ENCODE results near the gene RPL10. TPM values are rescaled to one million over a fixed set of nuclear protein-coding genes. Genes with fewer than 3 reads are reported as not detected.
A peak's percentile ranks its signal among the peaks of the same experiment; 100 is the strongest.
"Not testable (repeated sequence)": the region's sequence is repeated elsewhere in the genome, so short reads cannot be mapped to it uniquely, and the experiment has no call there.

RPL10 gene
- total RNA-seq, 2 donors from 2014 or later: 1,953 to 2,194 TPM

DNA sequence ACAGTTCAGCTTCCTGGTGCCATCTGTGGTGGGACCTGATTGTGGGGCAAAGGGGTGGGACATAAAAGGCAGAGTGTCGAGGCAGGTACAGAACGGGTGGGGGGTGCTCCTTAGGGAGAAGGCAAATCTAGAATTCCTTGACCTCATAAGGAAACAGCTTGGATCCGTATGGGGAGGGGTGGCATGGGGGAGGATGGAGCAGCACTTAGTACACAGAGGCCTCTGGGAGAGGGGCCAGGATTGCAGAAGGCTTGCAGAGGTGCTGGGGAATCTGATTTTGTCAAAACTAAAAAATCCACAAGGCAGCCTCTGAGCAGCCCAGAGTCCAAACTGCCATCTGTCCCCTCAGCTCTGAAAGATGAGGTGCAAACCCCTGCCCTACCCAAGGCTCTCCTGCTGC is 21.4 kb upstream of the RPL10 start:
- Mint-ChIP-seq H3K36me3 (no peaks in the 10 kb centered on the region), H3K9me3 (no peaks in the 10 kb centered on the region), H3K4me3 (no peak overlapping the region), H3K27ac (peak overlapping the region; percentile 45 to 58), H3K4me1 (ENCODE audit: low read depth in 2 of 2) (peaks cover 10 to 23% of the 10 kb centered on the region in 2 donors), H3K27me3 (no peaks in the 10 kb centered on the region)
- no peak for DNase-seq (ENCODE audit: low spot score)
- no peak for ATAC-seq

DNA sequence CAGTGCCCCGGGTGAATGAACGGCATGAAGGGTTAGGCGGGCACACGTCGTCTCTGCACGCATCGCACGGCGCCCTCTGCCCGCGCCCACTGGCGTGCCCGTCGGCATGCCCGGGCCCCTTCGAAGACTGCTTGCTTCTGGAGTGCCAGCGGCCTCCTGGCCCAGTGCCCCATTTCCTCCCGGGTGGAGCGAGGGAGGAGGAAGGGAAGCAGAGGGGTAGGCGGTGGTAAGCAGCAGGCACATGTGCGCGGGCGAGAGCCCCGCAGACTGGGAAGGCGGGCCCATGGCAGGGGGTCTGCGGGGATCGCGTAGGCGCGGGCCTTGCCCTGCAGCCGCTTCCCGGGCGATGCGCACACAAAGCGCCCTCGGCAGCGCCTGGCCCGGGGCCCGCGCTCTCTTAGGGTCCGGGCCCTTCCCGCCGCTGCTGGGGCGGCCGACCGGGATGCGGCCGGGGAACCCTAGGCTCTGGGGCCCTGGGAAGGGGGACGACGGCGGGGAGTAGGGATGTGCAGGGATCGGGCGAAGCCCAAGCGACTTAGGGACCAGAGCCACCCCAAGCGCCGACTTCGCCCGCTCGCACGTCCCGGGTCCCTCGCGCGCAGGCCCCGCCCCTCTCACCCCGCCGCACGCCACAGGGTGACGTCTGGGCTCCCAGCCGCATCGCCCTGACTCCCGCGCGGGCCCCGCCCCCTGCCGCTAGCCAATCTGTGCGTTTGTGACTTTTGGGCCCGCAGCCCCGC is 19.9 kb upstream of the RPL10 start:
- Mint-ChIP-seq H3K27me3 (no peaks in the 10 kb centered on the region), H3K27ac (peak overlapping the region in 1 of 2 donors; percentile 79), H3K4me3 (peak overlapping the region; percentile 83), H3K36me3 (no peaks in the 10 kb centered on the region), H3K4me1 (ENCODE audit: low read depth in 2 of 2) (peaks cover 5 to 19% of the 10 kb centered on the region in 2 donors), H3K9me3 (no peaks in the 10 kb centered on the region)
- ATAC-seq (peak in 1 of 2 donors; percentile 0), DNase-seq (ENCODE audit: low spot score) (no peak)

DNA sequence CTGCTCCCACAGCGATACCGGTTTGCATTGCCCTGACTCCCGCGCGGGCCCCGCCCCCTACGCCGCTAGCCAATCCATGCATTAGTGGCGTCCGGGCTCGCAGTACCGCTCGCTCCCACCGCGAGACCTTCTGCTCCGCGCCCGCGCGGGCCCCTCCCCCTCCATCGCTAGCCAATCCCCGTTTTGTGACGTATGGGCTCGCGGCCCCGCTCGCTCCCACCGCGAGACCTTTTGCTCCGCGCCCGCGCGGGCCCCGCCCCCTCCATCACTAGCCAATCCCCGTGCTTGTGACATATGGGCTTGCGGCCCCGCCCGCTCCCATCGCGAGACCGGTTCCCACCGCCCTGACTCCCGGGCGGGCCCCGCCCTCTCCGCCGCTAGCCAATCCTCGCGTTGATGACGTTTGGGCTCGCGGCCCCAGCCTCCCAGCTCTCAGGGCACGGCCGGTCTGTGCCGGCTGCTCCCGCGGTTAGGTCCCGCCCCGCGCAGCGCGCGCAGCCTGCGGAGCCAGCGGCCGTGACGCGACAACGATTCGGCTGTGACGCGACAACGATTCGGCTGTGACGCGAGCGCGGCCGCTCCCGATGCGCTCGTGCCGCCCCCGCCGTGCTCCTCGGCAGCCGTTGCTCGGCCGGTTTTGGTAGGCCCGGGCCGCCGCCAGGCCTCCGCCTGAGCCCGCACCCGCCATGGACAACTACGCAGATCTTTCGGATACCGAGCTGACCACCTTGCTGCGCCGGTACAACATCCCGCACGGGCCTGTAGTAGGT is 19.2 kb upstream of the RPL10 start, which contains the start of gene EMD:
Gene EMD, plus strand, starts transcription at position 497 of the 770 bp plus-strand sequence. Its CDS starts 190 bp downstream, at position 687.
- peak within 1 kb of the TSS; percentile 79 to 86 for H3K27ac Mint-ChIP-seq
- H3K4me3 Mint-ChIP-seq: peak within 1 kb of the TSS; percentile 83
- H3K27me3 Mint-ChIP-seq: no peaks in the 10 kb centered on the region
- peaks cover 5 to 23% of the 10 kb centered on the region in 2 donors for H3K4me1 Mint-ChIP-seq (ENCODE audit: low read depth in 2 of 2)
- peak; percentile 91 to 92 for ATAC-seq
- no peaks in the 10 kb centered on the region for H3K9me3 Mint-ChIP-seq
- DNase-seq (ENCODE audit: low spot score): peak; percentile 98
- no peaks in the 10 kb centered on the region for H3K36me3 Mint-ChIP-seq

DNA sequence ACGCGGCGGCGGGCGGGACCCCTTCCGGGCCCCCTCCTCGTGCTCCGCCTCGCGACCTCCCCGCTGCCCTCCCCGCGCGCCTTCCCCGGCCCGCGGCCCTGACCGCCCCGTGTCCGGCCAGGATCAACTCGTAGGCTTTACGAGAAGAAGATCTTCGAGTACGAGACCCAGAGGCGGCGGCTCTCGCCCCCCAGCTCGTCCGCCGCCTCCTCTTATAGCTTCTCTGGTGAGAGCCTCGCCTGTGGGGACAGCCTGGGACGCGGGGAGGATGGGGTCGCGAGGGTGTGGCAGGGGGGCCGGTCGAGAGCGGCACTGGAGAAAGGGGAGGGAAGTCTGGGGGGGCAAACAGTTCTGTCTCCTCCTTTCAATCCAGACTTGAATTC is 18.6 kb upstream of the RPL10 start:
- DNase-seq (ENCODE audit: low spot score) (no peak), ATAC-seq (no peak)
- H3K4me3 Mint-ChIP-seq: peak overlapping the region; percentile 83
- H3K27me3 Mint-ChIP-seq: no peaks in the 10 kb centered on the region
- H3K36me3 Mint-ChIP-seq: no peaks in the 10 kb centered on the region
- peaks cover 5 to 27% of the 10 kb centered on the region in 2 donors for H3K4me1 Mint-ChIP-seq (ENCODE audit: low read depth in 2 of 2)
- H3K9me3 Mint-ChIP-seq: no peaks in the 10 kb centered on the region
- peak overlapping the region; percentile 79 to 86 for H3K27ac Mint-ChIP-seq

DNA sequence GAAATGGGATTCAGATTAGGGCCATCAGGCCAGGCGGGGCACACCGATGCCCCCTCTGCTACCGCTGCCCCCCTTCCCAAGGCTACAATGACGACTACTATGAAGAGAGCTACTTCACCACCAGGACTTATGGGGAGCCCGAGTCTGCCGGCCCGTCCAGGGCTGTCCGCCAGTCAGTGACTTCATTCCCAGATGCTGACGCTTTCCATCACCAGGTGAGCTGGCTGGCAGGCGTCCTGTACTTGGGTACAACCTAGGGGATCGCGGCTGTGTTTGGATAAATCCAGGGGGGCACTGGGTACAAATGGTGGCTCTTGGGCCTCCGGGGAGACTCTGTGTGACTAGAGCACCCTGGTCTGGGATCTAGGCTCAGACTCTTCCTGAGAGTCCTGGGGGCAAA is 18.0 kb upstream of the RPL10 start:
- Mint-ChIP-seq H3K4me1 (ENCODE audit: low read depth in 2 of 2) (peaks cover 5 to 26% of the 10 kb centered on the region in 2 donors), H3K4me3 (peak overlapping the region; percentile 83), H3K27ac (peak overlapping the region; percentile 79 to 86), H3K27me3 (no peaks in the 10 kb centered on the region), H3K9me3 (no peaks in the 10 kb centered on the region), H3K36me3 (no peaks in the 10 kb centered on the region)
- DNase-seq (ENCODE audit: low spot score): no peak
- ATAC-seq: no peak

DNA sequence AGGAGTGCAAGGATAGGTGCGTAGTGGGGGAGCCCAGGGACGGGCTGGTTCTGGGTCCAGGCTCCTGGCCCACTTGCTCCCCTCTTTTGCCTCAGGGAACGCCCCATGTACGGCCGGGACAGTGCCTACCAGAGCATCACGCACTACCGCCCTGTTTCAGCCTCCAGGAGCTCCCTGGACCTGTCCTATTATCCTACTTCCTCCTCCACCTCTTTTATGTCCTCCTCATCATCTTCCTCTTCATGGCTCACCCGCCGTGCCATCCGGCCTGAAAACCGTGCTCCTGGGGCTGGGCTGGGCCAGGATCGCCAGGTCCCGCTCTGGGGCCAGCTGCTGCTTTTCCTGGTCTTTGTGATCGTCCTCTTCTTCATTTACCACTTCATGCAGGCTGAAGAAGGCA is 17.4 kb upstream of the RPL10 start:
- no peaks in the 10 kb centered on the region for H3K36me3 Mint-ChIP-seq
- DNase-seq (ENCODE audit: low spot score) (no peak), ATAC-seq (no peak)
- H3K4me3 Mint-ChIP-seq: peak overlapping the region; percentile 83
- H3K27ac Mint-ChIP-seq: peak overlapping the region; percentile 79 to 86
- H3K9me3 Mint-ChIP-seq: no peaks in the 10 kb centered on the region
- H3K4me1 Mint-ChIP-seq (ENCODE audit: low read depth in 2 of 2): peaks cover 5 to 26% of the 10 kb centered on the region in 2 donors
- H3K27me3 Mint-ChIP-seq: no peaks in the 10 kb centered on the region

DNA sequence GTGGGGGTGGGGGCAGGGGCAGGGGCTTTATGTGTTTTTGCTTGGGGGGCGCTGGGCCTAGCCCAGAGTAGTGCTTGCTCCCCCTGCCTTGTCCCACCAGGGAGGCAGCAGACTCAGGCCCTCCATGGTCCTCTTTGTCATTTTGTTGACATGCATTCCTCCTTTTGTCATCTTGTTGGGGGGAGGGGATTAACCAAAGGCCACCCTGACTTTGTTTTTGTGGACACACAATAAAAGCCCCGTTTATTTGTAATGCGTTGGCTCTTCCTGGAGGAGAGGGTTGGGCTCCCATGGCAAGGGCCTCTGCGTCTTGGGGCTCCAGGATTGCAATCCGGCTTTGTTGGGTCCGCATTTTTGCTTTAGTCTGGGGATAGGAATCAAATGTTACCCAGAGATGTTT is 16.9 kb upstream of the RPL10 start:
- Mint-ChIP-seq H3K9me3 (no peaks in the 10 kb centered on the region), H3K4me3 (peak overlapping the region; percentile 83)

DNA sequence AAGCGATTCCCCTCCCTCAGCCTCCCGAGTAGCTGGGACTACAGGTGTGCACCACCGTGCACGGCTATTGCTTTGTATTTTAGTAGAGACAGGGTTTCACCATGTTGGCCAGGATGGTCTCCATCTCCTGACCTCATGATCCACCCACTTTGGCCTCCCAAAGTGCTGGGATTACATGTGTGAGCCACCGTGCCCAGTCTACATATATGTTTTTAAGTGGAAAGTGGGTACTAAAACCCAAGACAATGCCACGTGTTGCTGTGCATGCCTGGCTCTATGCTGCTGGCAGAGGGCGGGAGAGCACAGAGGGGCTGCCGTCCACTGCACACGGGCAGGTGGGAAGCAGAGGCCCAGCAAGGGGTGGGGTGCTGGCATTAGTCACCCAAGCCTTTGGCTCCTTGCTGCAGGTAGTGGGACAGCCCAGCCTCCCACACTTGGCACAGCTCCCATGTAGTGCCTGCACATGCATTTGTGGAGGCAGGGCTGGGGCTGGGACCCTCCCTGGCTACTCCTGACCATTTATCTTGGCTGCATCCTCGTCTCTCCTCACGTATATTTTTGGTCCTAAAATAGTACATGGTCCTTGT is 15.6 kb upstream of the RPL10 start:
- Mint-ChIP-seq H3K9me3 (no peaks in the 10 kb centered on the region), H3K36me3 (no peaks in the 10 kb centered on the region), H3K4me1 (ENCODE audit: low read depth in 2 of 2) (peaks cover 5 to 24% of the 10 kb centered on the region in 2 donors), H3K27ac (no peak overlapping the region), H3K4me3 (no peak overlapping the region), H3K27me3 (no peaks in the 10 kb centered on the region)
- no peak for DNase-seq (ENCODE audit: low spot score)
- no peak for ATAC-seq

More for the DNA sequence above, 16.9 kb upstream of the RPL10 start:
- no peak for ATAC-seq
- H3K27me3 Mint-ChIP-seq: no peaks in the 10 kb centered on the region
- DNase-seq (ENCODE audit: low spot score): no peak
- peak overlapping the region in 1 of 2 donors; percentile 86 for H3K27ac Mint-ChIP-seq
- peaks cover 5 to 26% of the 10 kb centered on the region in 2 donors for H3K4me1 Mint-ChIP-seq (ENCODE audit: low read depth in 2 of 2)
- no peaks in the 10 kb centered on the region for H3K36me3 Mint-ChIP-seq

DNA sequence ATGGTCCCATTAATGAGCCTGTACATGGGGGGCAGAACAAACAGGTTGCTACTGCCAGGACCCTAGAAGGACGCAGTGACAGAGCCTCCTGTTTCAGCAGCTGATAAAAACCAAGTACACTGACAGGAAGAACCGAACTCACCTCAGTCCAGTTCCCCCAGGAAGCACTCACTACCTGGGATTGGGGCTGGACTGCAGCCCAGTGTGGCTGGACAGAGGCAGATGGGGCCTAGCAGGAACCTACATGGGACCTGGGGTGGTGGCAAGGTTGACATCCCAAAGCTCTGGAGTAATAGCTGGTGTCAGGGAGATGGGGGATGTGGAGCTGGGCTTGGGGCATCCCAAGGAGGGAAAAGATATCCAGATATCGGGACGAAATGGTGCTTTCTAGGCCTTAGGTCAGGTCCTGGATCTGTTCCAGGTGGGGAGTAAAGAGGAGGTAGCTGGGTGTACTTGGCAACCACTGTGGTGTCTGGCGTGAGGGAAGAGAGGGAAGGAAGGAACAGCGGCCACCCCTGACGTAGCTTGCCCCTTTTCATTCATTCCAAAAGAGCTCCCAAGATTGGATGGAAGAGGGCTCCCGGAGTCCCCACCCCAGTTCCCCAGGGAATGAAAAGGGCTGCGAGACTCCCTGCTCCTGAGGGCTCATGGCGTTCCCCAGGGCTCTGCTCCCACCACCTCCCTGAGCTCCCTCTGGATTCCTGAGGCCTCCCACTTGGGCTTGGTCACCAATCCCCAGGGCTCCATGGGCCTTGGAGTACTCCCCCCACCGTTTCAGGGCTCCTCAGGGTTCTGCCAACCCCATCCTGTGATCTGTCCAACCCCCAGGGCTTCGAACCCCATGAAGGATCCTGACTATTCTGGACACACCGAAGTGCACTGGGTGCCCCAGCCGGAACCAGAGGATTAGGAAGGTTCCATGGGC is 14.6 kb upstream of the RPL10 start:
- Mint-ChIP-seq H3K27me3 (no peaks in the 10 kb centered on the region), H3K36me3 (no peaks in the 10 kb centered on the region), H3K9me3 (no peaks in the 10 kb centered on the region), H3K27ac (no peak overlapping the region), H3K4me1 (ENCODE audit: low read depth in 2 of 2) (peaks cover 5 to 24% of the 10 kb centered on the region in 2 donors), H3K4me3 (no peak overlapping the region)
- ATAC-seq (no peak), DNase-seq (ENCODE audit: low spot score) (no peak)

DNA sequence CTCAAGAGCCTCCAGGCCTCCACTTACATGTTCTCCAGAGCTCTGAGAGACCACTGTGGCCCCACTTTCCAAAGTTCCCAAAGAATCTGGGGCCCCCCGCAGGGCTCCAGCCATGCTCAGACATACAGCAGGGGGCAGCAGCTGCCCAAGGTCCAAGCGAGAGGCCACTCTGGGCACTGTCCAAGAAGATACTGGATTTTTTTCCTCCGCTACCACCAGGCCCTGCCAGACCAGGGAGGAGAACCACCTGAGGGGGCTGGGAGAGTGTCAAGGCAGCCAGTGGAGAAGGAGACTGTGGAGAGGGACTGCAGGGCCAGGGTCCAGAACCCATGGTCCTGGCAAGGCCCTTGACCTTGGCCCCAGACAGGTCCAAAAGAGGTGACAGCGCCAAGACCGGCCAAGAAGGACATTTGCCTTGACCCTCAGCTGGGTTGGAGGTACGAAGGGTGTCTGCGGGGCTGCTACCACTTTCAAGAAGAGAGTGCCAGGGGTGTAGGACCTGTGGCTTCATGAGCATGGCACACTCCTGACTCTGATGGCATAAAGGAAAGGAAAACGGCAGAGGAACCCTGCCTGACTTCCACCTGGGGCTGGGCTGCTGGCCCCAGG is 13.8 kb upstream of the RPL10 start:
- no peaks in the 10 kb centered on the region for H3K27me3 Mint-ChIP-seq
- H3K36me3 Mint-ChIP-seq: no peaks in the 10 kb centered on the region
- H3K4me3 Mint-ChIP-seq: no peak overlapping the region
- H3K9me3 Mint-ChIP-seq: no peaks in the 10 kb centered on the region
- ATAC-seq: no peak
- no peak overlapping the region for H3K27ac Mint-ChIP-seq
- peaks cover 5 to 24% of the 10 kb centered on the region in 2 donors for H3K4me1 Mint-ChIP-seq (ENCODE audit: low read depth in 2 of 2)
- no peak for DNase-seq (ENCODE audit: low spot score)

DNA sequence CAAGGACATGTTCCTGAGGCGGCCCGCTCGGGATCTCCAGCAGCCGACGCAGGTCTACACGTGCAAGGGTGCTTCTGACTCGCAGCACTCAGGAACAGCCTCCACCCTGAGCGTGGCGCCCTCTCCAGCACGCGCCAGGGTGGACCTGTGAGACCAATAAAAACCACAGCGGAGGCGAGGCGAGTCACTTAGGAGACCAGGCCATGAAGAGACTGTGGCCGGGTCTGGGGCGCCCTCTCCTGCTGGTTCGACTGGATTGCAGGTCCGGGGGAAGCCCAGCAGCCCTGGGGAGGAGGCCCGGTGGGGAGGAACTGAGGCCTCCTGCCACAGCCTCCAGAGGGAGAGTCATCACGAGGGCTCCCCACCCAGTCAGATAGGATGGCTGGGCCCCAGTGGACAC is 10.1 kb upstream of the RPL10 start:
- not testable (repeated sequence) for H3K9me3 Mint-ChIP-seq; H3K36me3 Mint-ChIP-seq; H3K27ac Mint-ChIP-seq; DNase-seq (ENCODE audit: low spot score); H3K4me3 Mint-ChIP-seq; H3K27me3 Mint-ChIP-seq
- H3K4me1 Mint-ChIP-seq (ENCODE audit: low read depth in 2 of 2): peaks cover 0 to 10% of the 10 kb centered on the region in 2 donors
- ATAC-seq: peak; percentile 64 to 71

DNA sequence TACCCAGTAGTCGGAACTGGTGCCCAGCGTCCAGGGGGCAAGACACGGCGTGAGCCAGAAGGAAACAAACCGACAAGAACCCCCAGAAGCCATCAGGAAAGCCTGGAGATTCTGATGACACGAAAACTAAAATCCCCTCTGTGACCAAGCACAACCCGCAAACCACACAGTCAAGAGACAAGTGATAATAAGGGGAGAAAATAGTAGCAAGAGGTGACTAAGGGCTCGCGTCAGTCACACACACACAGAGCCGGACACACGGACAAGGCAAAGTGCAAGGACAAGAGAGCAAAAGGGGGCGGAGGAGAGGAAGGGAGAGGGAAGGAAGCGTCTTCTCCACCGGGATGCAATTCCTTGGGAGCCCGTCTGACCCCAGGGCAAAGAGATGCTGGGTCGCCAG is 9.5 kb upstream of the RPL10 start:
- H3K27me3 Mint-ChIP-seq; H3K4me1 Mint-ChIP-seq (ENCODE audit: low read depth in 2 of 2); DNase-seq (ENCODE audit: low spot score); H3K36me3 Mint-ChIP-seq; H3K4me3 Mint-ChIP-seq; H3K27ac Mint-ChIP-seq; H3K9me3 Mint-ChIP-seq: not testable (repeated sequence)
- peak; percentile 53 to 66 for ATAC-seq

All from natural killer cell treated with Interleukin-12 subunit alpha and Interleukin-12 subunit beta and Interleukin-15 and Interleukin-18, amount 100 ng/mL, for 72 hours (primary cell).